SU-DHL-6 (cell line): ENCODE results near the gene PPCDC.

Source experiments
- EZH2phosphoT487 ChIP-seq: fragments of 200-600 bp; sonication (generic), shearing (Covaris generic); conservative IDR thresholded peaks from 2 replicates; pipeline ENCODE4 v1.6.1; 2018; ENCODE audit warnings: mild to moderate bottlenecking, antibody characterized with exemption, low read length, moderate library complexity, mixed read lengths
- TF ChIP-seq, protein P1 (sequence below): fragments of 200-600 bp; sonication (generic); IDR thresholded peaks from one replicate; pipeline ENCODE4 v1.5.1; 2017; ENCODE audit warnings: antibody characterized with exemption, mild to moderate bottlenecking, low read length, moderate library complexity; ENCODE audit not compliant: insufficient read depth, poor library complexity, severe bottlenecking

DNA sequence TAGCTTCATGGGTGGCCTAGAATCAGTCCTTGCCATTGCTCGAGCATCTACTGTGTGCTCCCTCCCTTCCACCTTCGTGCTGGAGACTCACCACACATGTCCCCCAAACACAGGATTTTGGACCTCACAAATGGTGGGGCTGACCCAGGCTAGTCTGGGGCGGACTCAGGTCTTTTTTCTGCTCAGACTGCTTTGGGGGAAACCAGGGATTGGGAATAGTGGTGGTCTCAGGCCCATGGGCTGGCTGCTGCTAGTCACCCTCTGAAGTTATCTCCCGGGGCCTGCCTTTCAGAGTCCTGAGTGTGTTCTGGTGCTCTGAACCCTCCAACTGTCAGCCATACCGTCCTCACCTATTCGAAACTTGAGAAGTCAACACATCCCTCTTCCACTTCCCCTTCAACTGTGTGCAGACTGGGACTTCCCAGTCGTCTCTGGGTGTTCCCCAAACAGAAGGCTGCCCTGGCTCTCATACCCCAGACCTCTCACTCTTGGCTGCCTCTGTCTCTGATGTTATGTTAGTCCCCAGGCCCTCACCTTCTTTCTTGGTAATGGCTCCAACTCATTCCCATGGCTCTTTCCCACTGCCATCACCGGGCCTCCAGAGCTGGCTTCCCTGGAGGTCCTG, 46.0 kb downstream of the PPCDC start:
- TF ChIP-seq, protein P1, sequence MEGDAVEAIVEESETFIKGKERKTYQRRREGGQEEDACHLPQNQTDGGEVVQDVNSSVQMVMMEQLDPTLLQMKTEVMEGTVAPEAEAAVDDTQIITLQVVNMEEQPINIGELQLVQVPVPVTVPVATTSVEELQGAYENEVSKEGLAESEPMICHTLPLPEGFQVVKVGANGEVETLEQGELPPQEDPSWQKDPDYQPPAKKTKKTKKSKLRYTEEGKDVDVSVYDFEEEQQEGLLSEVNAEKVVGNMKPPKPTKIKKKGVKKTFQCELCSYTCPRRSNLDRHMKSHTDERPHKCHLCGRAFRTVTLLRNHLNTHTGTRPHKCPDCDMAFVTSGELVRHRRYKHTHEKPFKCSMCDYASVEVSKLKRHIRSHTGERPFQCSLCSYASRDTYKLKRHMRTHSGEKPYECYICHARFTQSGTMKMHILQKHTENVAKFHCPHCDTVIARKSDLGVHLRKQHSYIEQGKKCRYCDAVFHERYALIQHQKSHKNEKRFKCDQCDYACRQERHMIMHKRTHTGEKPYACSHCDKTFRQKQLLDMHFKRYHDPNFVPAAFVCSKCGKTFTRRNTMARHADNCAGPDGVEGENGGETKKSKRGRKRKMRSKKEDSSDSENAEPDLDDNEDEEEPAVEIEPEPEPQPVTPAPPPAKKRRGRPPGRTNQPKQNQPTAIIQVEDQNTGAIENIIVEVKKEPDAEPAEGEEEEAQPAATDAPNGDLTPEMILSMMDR = no peak
- no peak for TF ChIP-seq EZH2phosphoT487
